ENCODE measurements around the gene OSBPL10.

DNA sequence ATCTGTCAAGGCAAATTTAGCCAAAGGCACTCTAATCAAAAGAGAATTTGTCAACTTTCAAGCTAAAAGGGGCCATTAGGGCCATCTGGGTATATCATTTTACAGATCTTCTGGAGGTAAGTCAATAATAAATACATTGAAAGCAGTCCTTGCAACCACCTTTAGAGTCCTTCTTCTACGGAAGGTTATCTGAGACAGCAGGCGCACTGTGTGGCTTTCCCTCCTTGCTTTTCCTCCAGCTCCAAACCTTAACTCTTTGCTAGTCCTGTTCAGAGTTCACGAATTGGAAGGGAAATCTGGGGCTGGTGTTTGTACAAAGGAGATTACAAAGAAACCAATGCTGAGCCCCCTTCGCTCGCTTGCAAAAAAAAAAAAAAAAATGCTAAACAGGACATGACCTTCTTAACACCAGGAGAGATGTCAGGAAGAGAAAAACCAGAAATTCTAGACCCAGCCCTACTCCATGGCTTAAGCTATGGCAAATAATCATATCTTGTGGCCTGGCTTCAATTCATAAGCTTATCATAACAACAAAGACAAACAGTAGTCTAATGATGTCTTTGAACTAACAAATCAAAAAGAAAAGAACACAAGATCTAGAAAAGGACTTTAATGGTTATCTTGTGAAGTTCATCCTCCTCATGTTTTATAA is 232.7 kb downstream of the OSBPL10 start:
- no peak for TF ChIP-seq RAD21 (IDR thresholded peaks at IDR 0.05 in 1 of 2, conservative IDR thresholded peaks at IDR 0.05 in 1 of 2; ENCODE audit: low read depth in 2 of 2, low read length in 2 of 2)
- TF ChIP-seq, protein P1, sequence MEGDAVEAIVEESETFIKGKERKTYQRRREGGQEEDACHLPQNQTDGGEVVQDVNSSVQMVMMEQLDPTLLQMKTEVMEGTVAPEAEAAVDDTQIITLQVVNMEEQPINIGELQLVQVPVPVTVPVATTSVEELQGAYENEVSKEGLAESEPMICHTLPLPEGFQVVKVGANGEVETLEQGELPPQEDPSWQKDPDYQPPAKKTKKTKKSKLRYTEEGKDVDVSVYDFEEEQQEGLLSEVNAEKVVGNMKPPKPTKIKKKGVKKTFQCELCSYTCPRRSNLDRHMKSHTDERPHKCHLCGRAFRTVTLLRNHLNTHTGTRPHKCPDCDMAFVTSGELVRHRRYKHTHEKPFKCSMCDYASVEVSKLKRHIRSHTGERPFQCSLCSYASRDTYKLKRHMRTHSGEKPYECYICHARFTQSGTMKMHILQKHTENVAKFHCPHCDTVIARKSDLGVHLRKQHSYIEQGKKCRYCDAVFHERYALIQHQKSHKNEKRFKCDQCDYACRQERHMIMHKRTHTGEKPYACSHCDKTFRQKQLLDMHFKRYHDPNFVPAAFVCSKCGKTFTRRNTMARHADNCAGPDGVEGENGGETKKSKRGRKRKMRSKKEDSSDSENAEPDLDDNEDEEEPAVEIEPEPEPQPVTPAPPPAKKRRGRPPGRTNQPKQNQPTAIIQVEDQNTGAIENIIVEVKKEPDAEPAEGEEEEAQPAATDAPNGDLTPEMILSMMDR (IDR thresholded peaks at IDR 0.05; ENCODE audit: control extremely low read depth in 1 of 3, insufficient read depth in 1 of 3, low read depth in 1 of 3, low read length in 3 of 3): no peak
- no peak for TF ChIP-seq POLR2A (IDR thresholded peaks at IDR 0.05; ENCODE audit: control extremely low read depth in 1 of 2, low read depth in 2 of 2, low read length in 2 of 2)
- no peak for TF ChIP-seq ZNF274 (IDR thresholded peaks at IDR 0.05; ENCODE audit: borderline replicate concordance, extremely low read depth, low read length)
- TF ChIP-seq JUND (IDR thresholded peaks at IDR 0.05; ENCODE audit: low read length): no peak
- no peak for TF ChIP-seq EGR1 (IDR thresholded peaks at IDR 0.05; ENCODE audit: borderline replicate concordance, low read depth, low read length)
- no peak for TF ChIP-seq SRF (IDR thresholded peaks at IDR 0.05; ENCODE audit: low read depth, low read length)
- no peak for TF ChIP-seq YY1 (IDR thresholded peaks at IDR 0.05; ENCODE audit: low read depth, low read length)
- no peak for TF ChIP-seq TCF12 (IDR thresholded peaks at IDR 0.05; ENCODE audit: low read depth, low read length)
- no peak for TF ChIP-seq EZH2 (IDR thresholded peaks at IDR 0.05; ENCODE audit: low read depth, low read length, severe bottlenecking)
- TF ChIP-seq JUN (IDR thresholded peaks at IDR 0.05; ENCODE audit: low read depth, low read length): no peak
